Measurements from ENCODE around the gene GMIP.

DNA sequence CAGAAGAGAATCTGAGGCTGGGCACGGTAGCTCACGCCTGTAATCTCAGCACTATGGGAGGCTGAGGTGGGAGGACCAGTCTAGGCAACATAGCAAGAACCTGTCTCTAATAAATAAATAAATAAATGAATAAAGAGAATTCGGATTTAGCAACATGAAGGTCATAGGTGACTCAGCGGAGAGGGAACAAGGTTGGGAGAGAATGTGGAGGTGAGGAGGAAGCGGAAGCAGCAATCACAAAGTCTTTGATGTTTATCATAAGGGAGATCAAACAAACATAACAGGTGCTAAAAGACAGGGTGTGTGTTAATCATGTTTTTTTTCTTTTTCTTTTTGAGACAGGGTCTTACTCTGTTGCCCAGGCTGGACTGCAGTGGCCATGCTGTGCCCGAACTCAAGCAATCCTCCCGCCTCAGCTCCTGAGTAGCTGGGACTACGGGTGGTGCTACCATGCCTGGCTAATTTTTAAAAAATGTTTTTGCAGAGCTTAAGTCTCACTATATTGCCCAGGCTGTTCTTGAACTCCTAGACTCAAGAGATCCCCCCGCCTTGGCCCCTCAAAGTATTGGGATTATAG lies 41.2 kb downstream of the GMIP start:
- TF ChIP-seq CTCF (IDR thresholded peaks at IDR 0.05) (no peak), POLR2A (IDR thresholded peaks at IDR 0.05) (no peak)

Measured in testis (tissue), 2 donors.